Kidney (tissue), 14 donors: Measurements from ENCODE around the gene CCR9. TPM values are rescaled to one million over a fixed set of nuclear protein-coding genes. Genes with fewer than 3 reads are reported as not detected.
A peak's percentile ranks its signal among the peaks of the same experiment; 100 is the strongest.

Experiments
- DNase-seq, 5 donors: peaks; one replicate each; pipeline ENCODE4 v3.0.0-alpha.2; 2013 to 2020
- FAIRE-seq: peaks from 2 replicates; lab custom pipeline; 2012; peaks lifted over from hg19 to GRCh38; lab: Jason Lieb, UNC
- H3K27ac ChIP-seq, 2 donors: one replicate each; pipeline ENCODE4 v1.7.0; 2013; ENCODE audit warnings: low read depth in 2 of 2, low read length in 2 of 2, inconsistent platforms in 1 of 2
- H3K27me3 ChIP-seq: one replicate; pipeline ENCODE4 v1.7.1; 2013; ENCODE audit warnings: low read length, inconsistent platforms; ENCODE audit not compliant: control insufficient read depth, insufficient read depth
- H3K36me3 ChIP-seq, 3 donors: one replicate each; pipeline versions ENCODE4 v1.7.0 to v1.7.1; 2013; ENCODE audit warnings: low read length in 3 of 3, control low read depth in 1 of 3, inconsistent platforms in 1 of 3; ENCODE audit not compliant: insufficient read depth in 3 of 3, control insufficient read depth in 2 of 3
- H3K4me1 ChIP-seq, 3 donors: one replicate each; pipeline versions ENCODE4 v1.7.0 to v1.7.1; 2013; ENCODE audit warnings: low read length in 3 of 3, inconsistent platforms in 1 of 3, low read depth in 1 of 3; ENCODE audit not compliant: control insufficient read depth in 2 of 3, insufficient read depth in 2 of 3
- H3K4me3 ChIP-seq, 3 donors: one replicate each; pipeline versions ENCODE4 v1.7.0 to v1.8.1; 2013; ENCODE audit warnings: low read length in 3 of 3, control low read depth in 1 of 3, inconsistent platforms in 1 of 3
- H3K9ac ChIP-seq, 3 donors: one replicate each; pipeline versions ENCODE4 v1.7.0 to v1.7.1; 2013; ENCODE audit warnings: low read length in 3 of 3, control low read depth in 1 of 3, inconsistent platforms in 1 of 3
- H3K9me3 ChIP-seq, 3 donors: one replicate each; pipeline versions ENCODE4 v1.7.0 to v1.7.1; 2013; ENCODE audit warnings: low read length in 3 of 3, control low read depth in 1 of 3, inconsistent platforms in 1 of 3; ENCODE audit not compliant: control insufficient read depth in 2 of 3, insufficient read depth in 1 of 3
- CTCF ChIP-seq: IDR thresholded peaks from 3 replicates; pipeline ENCODE4 v1.5.1; 2012; ENCODE audit warnings: mild to moderate bottlenecking, moderate library complexity, borderline replicate concordance; ENCODE audit not compliant: insufficient read depth; ENCODE audit errors: extremely low read depth
- intact Hi-C: fragments of 100-400 bp; cut with DNase I; formaldehyde crosslinking; loops from one replicate; pipeline ENCODE4 v1.11.1; 2022
- polyA plus RNA-seq: library from polyadenylated mRNA; stranded (reverse); fragments of 350-450 nt; fragmentation: Illumina TruSeq; extraction: RNeasy Lipid Tissue Mini Kit (QIAGEN cat#74804); gene quantifications from one replicate; pipeline ENCODE4 v1.2.3, GENCODE V29; 2014; ENCODE audit warnings: low read depth, low replicate concordance; ENCODE audit not compliant: insufficient read depth
- total RNA-seq: library from RNA; stranded (reverse); fragmentation: NEBNext Ultra II Directional; extraction: Animal tissue kit (Norgen Biotek cat#: 25700); gene quantifications from one replicate; pipeline ENCODE4 v1.2.1, GENCODE V29; 2021
- donor health status: control.
- donor health status: control.
- donor health status: control.
- donor health status: control.
- donor health status: control.
- donor health status: DM: yes; HTN: yes; CAD: no.
- donor health status: Normal renal cell carcinoma (clear cell type).

Gene CCR9
- total and polyA plus RNA-seq, 2 donors from 2014 or later, result 0.22 to 0.43 TPM

- FAIRE-seq, result no peak
- Histone ChIP-seq H3K4me3 (no peak overlapping the region), H3K9ac (no peak overlapping the region), H3K27ac (no peak overlapping the region), H3K27me3 (no peaks in the 10 kb centered on the region), H3K4me1 (peaks cover 0 to 9% (median 6%) of the 10 kb centered on the region in 3 donors), H3K36me3 (peaks cover 0 to 17% (median 14%) of the 10 kb centered on the region in 3 donors), H3K9me3 (no peaks in the 10 kb centered on the region)
- DNase-seq, result no peak
- intact Hi-C loops, result loop anchor here (5.0 to 10.0 kb wide), 2 partner anchors 137 to 435 kb away; partner anchors contain the start of gene CCR5
- no peak for TF ChIP-seq CTCF
Observed at GRCh38 chr3:45940004-45940780, 53.8 kb downstream of the CCR9 start.

- no peak overlapping the region for H3K9ac ChIP-seq
- intact Hi-C loops, result loop anchor here (5.0 to 10.0 kb wide), 2 partner anchors 136 to 434 kb away; partner anchors contain the start of gene CCR5
- no peaks in the 10 kb centered on the region for H3K27me3 ChIP-seq
- no peak for DNase-seq
- TF ChIP-seq CTCF, result no peak
- no peak overlapping the region for H3K4me3 ChIP-seq
- H3K4me1 ChIP-seq, result peaks cover 0 to 9% (median 6%) of the 10 kb centered on the region in 3 donors
- FAIRE-seq, result no peak
- H3K36me3 ChIP-seq, result peaks cover 0 to 15% (median 10%) of the 10 kb centered on the region in 3 donors
- no peaks in the 10 kb centered on the region for H3K9me3 ChIP-seq
- no peak overlapping the region for H3K27ac ChIP-seq
Observed at GRCh38 chr3:45940781-45941365, 54.5 kb downstream of the CCR9 start.

- DNase-seq (no peak), FAIRE-seq (no peak)
- H3K4me1 ChIP-seq, result peaks cover 0 to 9% (median 6%) of the 10 kb centered on the region in 3 donors
- no peaks in the 10 kb centered on the region for H3K9me3 ChIP-seq
- TF ChIP-seq CTCF, result no peak
- H3K27me3 ChIP-seq, result no peaks in the 10 kb centered on the region
- H3K4me3 ChIP-seq, result no peak overlapping the region
- peaks cover 6 to 17% (median 16%) of the 10 kb centered on the region in 3 donors for H3K36me3 ChIP-seq
- no peak overlapping the region for H3K9ac ChIP-seq
- H3K27ac ChIP-seq, result peak overlapping the region in 1 of 2 donors; percentile 8
- intact Hi-C loops, result loop anchor here (5.0 to 10.0 kb wide), 2 partner anchors 135 to 433 kb away; partner anchors contain the start of gene CCR5
Observed at GRCh38 chr3:45942051-45942825, 55.9 kb downstream of the CCR9 start.
